ENCODE data around the gene GDPD5.
A peak's percentile ranks its signal among the peaks of the same experiment; 100 is the strongest.

The GDPD5 gene, protein sequence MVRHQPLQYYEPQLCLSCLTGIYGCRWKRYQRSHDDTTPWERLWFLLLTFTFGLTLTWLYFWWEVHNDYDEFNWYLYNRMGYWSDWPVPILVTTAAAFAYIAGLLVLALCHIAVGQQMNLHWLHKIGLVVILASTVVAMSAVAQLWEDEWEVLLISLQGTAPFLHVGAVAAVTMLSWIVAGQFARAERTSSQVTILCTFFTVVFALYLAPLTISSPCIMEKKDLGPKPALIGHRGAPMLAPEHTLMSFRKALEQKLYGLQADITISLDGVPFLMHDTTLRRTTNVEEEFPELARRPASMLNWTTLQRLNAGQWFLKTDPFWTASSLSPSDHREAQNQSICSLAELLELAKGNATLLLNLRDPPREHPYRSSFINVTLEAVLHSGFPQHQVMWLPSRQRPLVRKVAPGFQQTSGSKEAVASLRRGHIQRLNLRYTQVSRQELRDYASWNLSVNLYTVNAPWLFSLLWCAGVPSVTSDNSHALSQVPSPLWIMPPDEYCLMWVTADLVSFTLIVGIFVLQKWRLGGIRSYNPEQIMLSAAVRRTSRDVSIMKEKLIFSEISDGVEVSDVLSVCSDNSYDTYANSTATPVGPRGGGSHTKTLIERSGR

DNA sequence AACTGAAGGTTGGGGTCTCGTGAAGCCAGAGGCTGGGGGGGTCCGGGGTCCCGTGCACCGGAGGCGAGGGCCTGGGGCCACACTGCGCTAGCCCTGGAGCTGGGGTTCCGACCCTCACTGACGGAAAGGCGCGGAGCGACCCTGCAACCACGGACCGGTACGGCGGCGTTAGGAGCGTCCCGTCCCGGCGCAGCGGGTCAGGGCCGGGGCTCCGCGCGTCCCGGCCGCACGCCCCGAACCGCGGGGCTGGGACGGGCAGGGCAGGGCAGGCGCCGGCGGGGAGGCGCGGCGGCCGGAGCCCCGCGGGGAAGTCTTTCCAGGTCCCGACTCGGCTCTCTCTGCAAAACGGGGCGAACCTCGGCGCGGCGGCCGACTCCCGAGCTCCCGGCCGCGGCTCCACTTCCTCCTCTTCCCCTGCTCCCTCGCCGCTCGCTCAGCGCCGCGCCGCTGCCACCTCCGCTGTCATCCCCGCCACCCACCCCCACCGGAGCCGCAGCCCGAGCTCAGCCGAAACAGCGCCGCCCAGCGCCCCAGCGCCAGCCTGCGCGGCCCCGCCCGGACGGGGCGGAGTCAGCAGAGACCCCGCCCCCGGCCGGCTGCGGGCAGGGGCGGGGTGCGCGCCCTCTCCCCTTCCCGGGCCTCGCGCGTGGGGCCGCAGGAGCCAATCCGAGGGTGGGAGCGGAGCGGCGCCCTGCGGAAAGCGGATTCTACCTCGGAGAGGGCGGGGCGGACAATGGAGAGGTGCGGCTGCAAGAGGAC lies at the start of gene GDPD5:
GDPD5 (minus strand) TSS at position 509 of the 759 bp plus-strand sequence. CDS start 48,206 bp downstream, outside the sequence.
- DNase-seq (ENCODE audit: insufficient read length, low spot score) (peak; percentile 93), FAIRE-seq (no peak)
- peak; percentile 68 for TF ChIP-seq POLR2A (IDR thresholded peaks at IDR 0.05; ENCODE audit: low read depth, low read length)

DNA sequence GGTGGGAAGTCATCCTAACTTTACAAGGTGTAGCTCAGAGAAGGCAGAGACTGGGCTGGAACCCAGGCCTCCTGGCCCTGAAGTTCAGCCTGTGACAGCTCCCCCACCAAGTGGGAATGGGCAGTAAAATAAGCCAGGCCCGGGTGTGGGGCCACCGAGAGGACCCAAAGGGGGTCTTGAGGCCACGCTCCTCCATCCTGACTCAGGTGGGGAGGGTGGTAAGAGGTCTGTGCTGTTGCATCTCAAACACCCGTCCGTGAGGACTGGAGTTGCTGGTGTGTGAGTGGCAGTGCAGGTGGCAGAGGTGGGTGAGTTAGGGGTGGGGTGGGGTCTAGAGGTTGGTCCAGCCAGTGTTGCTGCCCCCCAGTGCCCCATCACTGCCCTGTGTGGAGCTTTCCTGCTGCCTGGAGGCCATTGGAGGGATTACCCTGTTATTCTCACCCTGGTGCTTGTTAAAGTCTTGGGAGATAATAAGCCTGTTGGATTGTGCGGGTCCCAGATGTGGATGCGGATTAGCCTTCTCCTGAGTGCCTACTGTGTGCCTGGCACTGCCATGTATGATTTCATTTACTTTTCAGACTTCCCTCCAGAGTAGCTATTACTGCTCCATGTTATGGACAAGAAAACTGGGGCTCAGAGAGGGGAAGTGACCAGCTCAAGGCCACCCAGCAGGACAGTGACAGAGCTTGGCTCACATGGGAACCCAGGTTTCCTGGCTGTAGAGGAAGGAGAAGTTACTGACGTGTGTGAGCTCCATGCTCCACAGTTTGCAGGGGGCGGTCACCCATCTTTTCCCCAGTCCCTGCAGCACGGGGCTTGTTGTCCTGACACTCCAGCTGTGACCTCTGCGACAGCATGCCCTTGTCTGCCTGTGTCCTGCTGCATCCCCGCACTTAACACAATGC lies 49.2 kb upstream of the GDPD5 start:
- FAIRE-seq (no peak), DNase-seq (ENCODE audit: insufficient read length, low spot score) (no peak)
- TF ChIP-seq POLR2A (IDR thresholded peaks at IDR 0.05; ENCODE audit: low read depth, low read length) = no peak

DNA sequence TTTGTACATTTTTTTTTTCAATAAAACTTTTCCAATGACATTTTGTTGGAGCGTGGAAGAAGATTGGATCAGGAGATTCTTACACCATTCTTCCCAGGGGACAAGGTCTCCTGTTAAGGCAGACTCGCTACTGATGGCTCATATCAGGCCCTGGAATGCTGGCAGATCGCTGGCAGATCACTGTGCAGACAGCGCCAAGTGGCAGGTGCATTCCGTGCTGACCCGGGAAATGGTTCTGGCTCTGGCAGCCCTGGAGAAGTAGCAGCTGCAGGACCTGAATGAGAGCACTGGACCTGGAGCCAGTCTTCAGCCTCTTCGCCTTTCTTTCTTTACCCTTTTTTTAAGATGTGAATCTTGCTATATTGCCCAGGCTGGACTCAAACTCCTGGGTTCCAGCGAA lies 47.0 kb upstream of the GDPD5 start:
- FAIRE-seq = no peak
- TF ChIP-seq POLR2A (IDR thresholded peaks at IDR 0.05; ENCODE audit: low read depth, low read length) = no peak
- DNase-seq (ENCODE audit: insufficient read length, low spot score) = no peak

DNA sequence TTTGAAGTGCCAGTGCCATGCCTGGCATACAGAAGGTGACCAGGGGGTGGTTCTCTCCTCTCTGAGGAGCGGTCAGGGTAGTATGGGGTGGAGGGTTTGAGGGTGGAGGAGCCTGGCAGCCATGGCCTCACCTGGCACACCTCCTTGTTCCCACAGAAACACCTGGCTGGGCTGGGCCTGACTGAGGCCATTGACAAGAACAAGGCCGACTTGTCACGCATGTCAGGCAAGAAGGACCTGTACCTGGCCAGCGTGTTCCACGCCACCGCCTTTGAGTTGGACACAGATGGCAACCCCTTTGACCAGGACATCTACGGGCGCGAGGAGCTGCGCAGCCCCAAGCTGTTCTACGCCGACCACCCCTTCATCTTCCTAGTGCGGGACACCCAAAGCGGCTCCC lies 45.9 kb upstream of the GDPD5 start:
- no peak for FAIRE-seq
- TF ChIP-seq POLR2A (IDR thresholded peaks at IDR 0.05; ENCODE audit: low read depth, low read length) = no peak

DNA sequence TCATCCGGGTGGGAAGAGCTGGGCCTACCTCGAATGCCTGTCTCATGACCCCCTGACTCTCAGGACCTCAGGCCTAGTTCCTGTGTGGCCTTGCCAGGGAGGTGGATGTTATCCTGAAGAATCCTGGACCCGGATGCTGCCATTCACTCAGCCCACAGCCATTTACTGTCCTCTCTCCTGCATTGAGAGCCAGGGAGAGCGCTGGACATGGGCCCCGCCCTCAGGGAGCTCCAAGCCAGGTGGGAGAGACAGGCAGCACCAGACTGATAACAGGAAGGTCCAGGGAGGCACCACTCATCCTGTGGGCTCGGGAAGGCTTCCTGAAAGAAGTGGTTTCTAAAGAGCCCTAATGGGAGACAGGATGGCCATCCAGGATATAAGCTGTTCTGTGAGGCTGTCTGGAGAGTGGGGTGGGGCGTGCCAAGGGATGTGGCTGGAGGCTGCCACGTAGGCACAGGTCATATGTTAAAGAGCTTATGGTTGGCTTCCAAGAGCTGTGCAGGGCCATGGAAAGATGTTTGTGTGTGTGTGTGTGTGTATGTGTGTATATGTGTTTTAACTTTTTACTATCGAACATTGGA lies 44.9 kb upstream of the GDPD5 start:
- FAIRE-seq = no peak
- TF ChIP-seq POLR2A (IDR thresholded peaks at IDR 0.05; ENCODE audit: low read depth, low read length) = no peak
- DNase-seq (ENCODE audit: insufficient read length, low spot score) = no peak

More for the DNA sequence above, 45.9 kb upstream of the GDPD5 start:
- no peak for DNase-seq (ENCODE audit: insufficient read length, low spot score)

DNA sequence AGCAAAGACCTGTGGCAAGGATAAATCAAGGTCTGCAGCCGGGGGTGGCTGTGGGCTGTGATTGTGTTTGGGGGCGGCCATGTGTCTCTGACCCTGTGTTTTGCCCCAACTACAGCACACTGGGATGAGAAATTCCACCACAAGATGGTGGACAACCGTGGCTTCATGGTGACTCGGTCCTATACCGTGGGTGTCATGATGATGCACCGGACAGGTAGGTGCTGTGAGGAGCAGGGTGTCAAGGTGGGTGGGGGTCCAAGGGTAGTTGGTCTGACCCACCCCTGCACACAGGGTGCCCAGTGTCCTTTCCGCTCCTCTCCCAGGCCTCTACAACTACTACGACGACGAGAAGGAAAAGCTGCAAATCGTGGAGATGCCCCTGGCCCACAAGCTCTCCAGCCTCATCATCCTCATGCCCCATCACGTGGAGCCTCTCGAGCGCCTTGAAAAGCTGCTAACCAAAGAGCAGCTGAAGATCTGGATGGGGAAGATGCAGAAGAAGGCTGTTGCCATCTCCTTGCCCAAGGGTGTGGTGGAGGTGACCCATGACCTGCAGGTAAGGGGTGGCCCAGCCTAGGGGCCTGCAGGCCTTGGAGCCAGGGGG lies 43.0 kb upstream of the GDPD5 start:
- FAIRE-seq = no peak
- DNase-seq (ENCODE audit: insufficient read length, low spot score) = no peak
- no peak for TF ChIP-seq POLR2A (IDR thresholded peaks at IDR 0.05; ENCODE audit: low read depth, low read length)

DNA sequence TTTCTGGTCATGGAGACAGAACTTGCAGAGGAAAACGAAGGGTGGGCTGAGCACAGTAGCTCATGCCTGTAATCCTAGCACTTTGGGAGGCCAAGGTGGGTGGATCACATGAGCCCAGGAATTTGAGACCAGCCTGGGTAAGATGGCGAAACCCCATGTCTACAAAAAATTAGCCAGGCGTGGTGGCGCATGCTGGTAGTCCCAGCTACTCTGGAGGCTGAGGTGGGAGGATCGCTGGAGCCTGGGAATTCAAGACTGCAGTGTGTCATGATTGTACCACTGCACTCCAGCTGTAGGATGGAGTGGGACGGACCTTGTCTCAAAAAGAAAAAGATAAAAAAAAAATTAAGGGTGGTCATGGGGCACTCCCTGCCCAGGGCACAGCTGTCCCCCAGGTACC lies 42.2 kb upstream of the GDPD5 start:
- FAIRE-seq (no peak), DNase-seq (ENCODE audit: insufficient read length, low spot score) (no peak)
- no peak for TF ChIP-seq POLR2A (IDR thresholded peaks at IDR 0.05; ENCODE audit: low read depth, low read length)

DNA sequence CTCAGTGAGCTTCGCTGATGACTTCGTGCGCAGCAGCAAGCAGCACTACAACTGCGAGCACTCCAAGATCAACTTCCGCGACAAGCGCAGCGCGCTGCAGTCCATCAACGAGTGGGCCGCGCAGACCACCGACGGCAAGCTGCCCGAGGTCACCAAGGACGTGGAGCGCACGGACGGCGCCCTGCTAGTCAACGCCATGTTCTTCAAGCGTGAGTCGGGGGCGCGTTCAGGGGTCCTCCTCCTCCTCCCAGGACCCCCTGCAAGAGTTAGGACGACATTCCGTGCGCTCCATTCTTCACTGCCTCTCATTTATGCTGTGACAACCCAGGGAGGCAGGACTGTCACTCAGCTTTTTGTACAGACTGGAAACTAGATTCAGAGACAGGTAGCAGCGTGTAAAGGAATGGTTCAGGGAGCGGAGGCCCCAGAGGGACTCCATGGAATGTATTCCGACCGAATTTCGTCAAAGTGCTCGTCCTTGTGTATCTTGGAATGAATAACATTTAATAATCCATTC lies 41.1 kb upstream of the GDPD5 start:
- TF ChIP-seq POLR2A (IDR thresholded peaks at IDR 0.05; ENCODE audit: low read depth, low read length) = no peak
- no peak for DNase-seq (ENCODE audit: insufficient read length, low spot score)
- FAIRE-seq = no peak

DNA sequence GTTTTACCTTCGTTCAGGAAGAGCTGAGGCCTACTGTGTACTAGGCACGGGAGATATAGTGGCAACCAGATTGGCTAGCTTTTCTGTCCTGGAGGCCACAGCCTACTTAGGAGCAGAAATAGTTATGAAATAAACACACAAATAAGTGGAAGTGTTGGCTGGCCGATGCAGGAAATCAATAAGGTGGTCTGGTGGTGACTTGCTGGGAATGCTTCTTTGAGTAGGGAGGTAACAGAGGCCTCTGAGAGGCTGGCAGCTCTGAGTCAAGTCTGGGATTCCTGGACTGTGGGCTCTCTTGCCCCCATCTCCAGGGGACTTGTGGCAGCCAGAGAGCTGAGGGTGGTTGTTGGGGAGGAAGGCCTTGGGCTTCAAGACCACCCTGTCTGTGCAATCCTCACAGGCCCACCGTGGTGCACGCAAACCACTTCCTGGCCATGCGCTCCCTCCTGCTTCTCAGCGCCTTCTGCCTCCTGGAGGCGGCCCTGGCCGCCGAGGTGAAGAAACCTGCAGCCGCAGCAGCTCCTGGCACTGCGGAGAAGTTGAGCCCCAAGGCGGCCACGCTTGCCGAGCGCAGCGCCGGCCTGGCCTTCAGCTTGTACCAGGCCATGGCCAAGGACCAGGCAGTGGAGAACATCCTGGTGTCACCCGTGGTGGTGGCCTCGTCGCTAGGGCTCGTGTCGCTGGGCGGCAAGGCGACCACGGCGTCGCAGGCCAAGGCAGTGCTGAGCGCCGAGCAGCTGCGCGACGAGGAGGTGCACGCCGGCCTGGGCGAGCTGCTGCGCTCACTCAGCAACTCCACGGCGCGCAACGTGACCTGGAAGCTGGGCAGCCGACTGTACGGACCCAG lies 40.4 kb upstream of the GDPD5 start:
- TF ChIP-seq POLR2A (IDR thresholded peaks at IDR 0.05; ENCODE audit: low read depth, low read length) = no peak
- FAIRE-seq (no peak), DNase-seq (ENCODE audit: insufficient read length, low spot score) (no peak)

DNA sequence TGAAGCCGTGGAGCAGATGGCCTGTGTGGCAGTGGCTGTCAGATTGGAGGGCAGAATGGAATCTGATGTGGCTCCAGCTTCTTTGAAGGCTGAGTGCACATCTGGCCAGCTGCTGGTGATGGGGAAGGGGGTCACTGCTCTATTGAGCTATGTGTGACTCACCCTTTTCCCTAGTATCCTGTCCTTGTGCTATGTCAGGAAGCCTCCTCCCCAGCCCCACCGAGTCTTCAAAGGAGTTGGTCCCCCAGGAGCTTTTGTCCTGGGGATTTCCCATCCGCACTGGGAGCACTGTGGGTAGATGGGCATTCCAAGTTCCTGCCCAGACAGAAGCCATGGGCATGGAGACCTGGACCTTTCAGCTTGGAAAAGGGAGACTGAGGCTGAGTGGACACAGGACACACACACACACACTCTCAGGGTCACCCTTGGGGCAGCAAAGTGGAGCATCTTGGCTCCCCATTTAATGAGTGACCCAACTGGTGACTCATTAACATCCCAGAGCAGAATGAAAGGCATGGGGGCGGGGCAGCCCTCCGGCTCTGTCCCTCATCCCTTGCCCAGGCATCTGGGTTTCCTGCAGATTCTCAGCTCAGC lies 39.6 kb upstream of the GDPD5 start:
- DNase-seq (ENCODE audit: insufficient read length, low spot score) (peak; percentile 59), FAIRE-seq (no peak)
- TF ChIP-seq POLR2A (IDR thresholded peaks at IDR 0.05; ENCODE audit: low read depth, low read length) = no peak

DNA sequence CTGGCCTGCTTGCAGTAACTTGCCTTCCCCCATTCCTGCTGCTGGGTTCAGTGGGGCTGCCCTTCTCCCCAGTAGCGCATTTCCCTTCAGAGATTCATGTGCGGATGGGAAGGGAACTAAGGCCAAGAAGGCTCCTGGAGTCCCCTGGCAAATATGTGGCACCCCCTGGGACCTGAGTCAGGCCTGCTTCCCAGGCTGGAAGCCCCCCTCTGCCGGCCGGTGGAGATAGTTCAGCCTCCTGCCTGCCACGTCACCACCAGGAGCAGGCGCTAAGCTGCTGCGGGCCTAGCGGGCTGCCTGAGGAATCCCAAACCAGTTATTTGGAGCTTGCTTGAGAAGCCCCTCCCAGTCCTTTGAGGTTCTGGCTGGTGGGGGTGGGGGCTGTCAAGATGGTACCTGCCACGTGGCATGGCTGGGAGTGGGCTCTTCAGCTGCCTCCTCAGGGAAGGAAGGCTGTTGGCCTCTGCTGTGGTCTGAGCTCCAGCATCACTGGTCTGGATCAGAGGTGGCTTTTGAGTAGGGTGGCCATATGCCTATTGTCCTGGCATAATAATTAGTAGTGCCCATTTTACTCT lies 38.3 kb upstream of the GDPD5 start:
- TF ChIP-seq POLR2A (IDR thresholded peaks at IDR 0.05; ENCODE audit: low read depth, low read length) = no peak; the same call in 1 of the 2 replicates
- no peak for DNase-seq (ENCODE audit: insufficient read length, low spot score)
- no peak for FAIRE-seq
